OCI-M2 (cell line): ENCODE measurements around the gene DNAH11.

ENCODE experiments used
- DNase-seq: peaks from one replicate; lab custom pipeline; 2025; ENCODE audit not compliant: unreplicated experiment; lab: John Stamatoyannopoulos, UW

The DNAH11 gene

GRCh38 chr7:21948364-21948763, 405.5 kb downstream of the DNAH11 start:
- DNase-seq = no peak

- no peak for DNase-seq
Measured at GRCh38 chr7:21948887-21949540, 406.2 kb downstream of the DNAH11 start.
